ENCODE measurements around the gene ABR.
"Not testable (repeated sequence)": the region's sequence is repeated elsewhere in the genome, so short reads cannot be mapped to it uniquely, and the experiment has no call there.

DNA sequence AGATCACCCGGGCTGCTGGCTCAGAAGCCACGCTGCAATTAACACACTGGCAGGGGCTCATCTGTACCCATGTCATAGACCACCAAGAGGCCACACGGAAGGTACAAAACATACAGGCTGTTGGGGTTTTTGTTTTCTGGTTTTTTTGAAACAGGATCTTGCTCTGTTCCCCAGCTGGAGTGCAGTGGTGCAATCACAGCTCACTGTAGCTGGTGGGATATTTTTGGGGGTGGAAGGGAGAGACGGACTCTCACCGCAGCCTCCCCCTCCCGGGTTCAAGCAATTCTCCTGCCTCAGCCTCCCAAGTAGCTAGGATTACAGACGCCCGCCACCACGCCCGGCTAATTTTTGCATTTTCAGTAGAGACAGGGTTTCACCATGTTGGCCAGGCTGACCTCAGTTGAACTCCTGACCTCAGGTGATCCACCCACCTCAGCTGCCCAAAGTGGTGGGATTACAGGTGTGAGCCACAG, 19.5 kb upstream of the ABR start:
- TF ChIP-seq, protein P1, sequence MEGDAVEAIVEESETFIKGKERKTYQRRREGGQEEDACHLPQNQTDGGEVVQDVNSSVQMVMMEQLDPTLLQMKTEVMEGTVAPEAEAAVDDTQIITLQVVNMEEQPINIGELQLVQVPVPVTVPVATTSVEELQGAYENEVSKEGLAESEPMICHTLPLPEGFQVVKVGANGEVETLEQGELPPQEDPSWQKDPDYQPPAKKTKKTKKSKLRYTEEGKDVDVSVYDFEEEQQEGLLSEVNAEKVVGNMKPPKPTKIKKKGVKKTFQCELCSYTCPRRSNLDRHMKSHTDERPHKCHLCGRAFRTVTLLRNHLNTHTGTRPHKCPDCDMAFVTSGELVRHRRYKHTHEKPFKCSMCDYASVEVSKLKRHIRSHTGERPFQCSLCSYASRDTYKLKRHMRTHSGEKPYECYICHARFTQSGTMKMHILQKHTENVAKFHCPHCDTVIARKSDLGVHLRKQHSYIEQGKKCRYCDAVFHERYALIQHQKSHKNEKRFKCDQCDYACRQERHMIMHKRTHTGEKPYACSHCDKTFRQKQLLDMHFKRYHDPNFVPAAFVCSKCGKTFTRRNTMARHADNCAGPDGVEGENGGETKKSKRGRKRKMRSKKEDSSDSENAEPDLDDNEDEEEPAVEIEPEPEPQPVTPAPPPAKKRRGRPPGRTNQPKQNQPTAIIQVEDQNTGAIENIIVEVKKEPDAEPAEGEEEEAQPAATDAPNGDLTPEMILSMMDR (IDR thresholded peaks at IDR 0.05; ENCODE audit: low read depth, low read length), result not testable (repeated sequence)
- not testable (repeated sequence) for TF ChIP-seq EZH2phosphoT487 (IDR thresholded peaks at IDR 0.05; ENCODE audit: low read depth)

Data from OCI-LY3 (cell line).